ENCODE measurements around the gene PRTFDC1.
"Not testable (repeated sequence)": the region's sequence is repeated elsewhere in the genome, so short reads cannot be mapped to it uniquely, and the experiment has no call there.

PRTFDC1 gene

GRCh38 chr10:24952143-24952706 lies at the start of gene PRTFDC1:
Gene PRTFDC1 (minus strand): TSS chr10:24952606. CDS start chr10:24952575, 31 bp downstream.
- peak; percentile 10 for DNase-seq

GRCh38 chr10:24998044-24998443 lies 45.6 kb upstream of the PRTFDC1 start:
- DNase-seq: no peak

- no peak for DNase-seq
These were observed 42.7 kb upstream of the PRTFDC1 start for GRCh38 chr10:24995072-24995471.

GRCh38 chr10:24993237-24993958 lies 41.0 kb upstream of the PRTFDC1 start:
- DNase-seq: no peak

GRCh38 chr10:24992512-24993133 lies 40.2 kb upstream of the PRTFDC1 start:
- no peak for DNase-seq

- DNase-seq: no peak
These were observed 38.9 kb upstream of the PRTFDC1 start for GRCh38 chr10:24991298-24991697.

- DNase-seq: no peak
These were observed 37.5 kb upstream of the PRTFDC1 start for GRCh38 chr10:24989867-24990266.

- DNase-seq: no peak
These were observed 36.6 kb upstream of the PRTFDC1 start for GRCh38 chr10:24988831-24989640.

- no peak for DNase-seq
These were observed 32.5 kb upstream of the PRTFDC1 start for GRCh38 chr10:24984906-24985305.

GRCh38 chr10:24983946-24984345 lies 31.5 kb upstream of the PRTFDC1 start:
- DNase-seq: no peak

- DNase-seq: no peak
These were observed 30.7 kb upstream of the PRTFDC1 start for GRCh38 chr10:24983130-24983529.

GRCh38 chr10:24982319-24983112 lies 30.1 kb upstream of the PRTFDC1 start:
- no peak for DNase-seq

GRCh38 chr10:24981161-24981710 lies 28.8 kb upstream of the PRTFDC1 start:
- DNase-seq: no peak

GRCh38 chr10:24979685-24980084 lies 27.3 kb upstream of the PRTFDC1 start:
- no peak for DNase-seq

- DNase-seq: no peak
These were observed 22.6 kb upstream of the PRTFDC1 start for GRCh38 chr10:24974976-24975375.

GRCh38 chr10:24973163-24973562 lies 20.8 kb upstream of the PRTFDC1 start:
- DNase-seq: no peak

- no peak for DNase-seq
These were observed 19.0 kb upstream of the PRTFDC1 start for GRCh38 chr10:24971374-24971773.

- no peak for DNase-seq
These were observed 17.5 kb upstream of the PRTFDC1 start for GRCh38 chr10:24969841-24970281.

GRCh38 chr10:24968951-24969350 lies 16.5 kb upstream of the PRTFDC1 start:
- DNase-seq: not testable (repeated sequence)

GRCh38 chr10:24968349-24968748 lies 15.9 kb upstream of the PRTFDC1 start:
- no peak for DNase-seq

GRCh38 chr10:24966962-24967481 lies 14.6 kb upstream of the PRTFDC1 start:
- no peak for DNase-seq

GRCh38 chr10:24965051-24965450 lies 12.6 kb upstream of the PRTFDC1 start:
- no peak for DNase-seq
